ENCODE data around the gene HERPUD2.
A peak's percentile ranks its signal among the peaks of the same experiment; 100 is the strongest.
"Not testable (repeated sequence)": the region's sequence is repeated elsewhere in the genome, so short reads cannot be mapped to it uniquely, and the experiment has no call there.

HERPUD2 gene

DNA sequence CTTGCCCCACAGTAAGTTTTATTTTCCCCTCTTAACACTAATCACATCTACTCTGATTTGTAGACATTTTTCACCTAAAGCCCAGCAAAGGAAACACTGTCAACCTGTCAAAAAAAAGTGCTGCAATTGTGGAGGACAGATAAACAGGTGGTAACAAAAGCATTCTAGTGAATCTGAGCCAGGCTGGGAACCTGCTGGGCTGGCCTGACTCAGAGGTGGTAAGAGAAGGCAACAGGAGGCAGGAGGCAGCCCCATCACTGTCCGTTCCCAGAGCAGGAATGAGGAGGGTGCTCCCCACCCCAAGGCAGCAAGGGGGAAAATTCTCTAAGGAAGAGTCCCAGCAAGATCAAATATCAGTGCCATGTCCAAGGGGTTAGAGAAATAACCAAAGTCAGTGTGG, 19.5 kb upstream of the HERPUD2 start:
- no peak for DNase-seq (ENCODE audit: low read depth)

DNA sequence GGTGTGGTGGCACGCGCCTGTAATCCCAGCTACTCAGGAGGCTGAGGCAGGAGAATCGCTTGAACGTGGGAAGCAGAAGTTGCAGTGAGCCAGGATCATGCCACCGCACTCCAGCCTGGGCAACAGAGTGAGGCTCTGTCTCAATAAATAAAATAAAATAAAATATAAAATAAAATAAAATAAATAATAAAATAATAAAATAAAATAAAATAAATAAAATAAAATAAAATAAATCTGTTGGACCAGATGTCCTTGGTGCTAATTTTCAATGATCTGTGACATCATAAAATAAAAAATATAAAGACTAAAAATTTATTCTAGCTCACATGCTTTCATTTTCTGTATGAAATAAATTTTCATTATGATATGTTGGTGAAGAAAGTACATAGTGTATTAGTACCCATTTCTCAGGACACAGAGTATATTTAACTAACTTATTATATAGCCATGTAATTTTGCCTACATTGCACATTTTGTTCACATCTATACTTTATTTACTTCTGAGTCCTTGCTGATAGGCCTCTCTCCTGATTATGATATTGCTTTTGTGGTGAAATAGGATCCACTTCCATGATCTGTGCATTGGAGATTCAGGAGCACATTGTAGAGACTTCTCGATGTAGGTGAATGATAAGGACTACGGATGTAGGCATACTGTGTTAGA, 17.8 kb upstream of the HERPUD2 start:
- DNase-seq (ENCODE audit: low read depth), result no peak

DNA sequence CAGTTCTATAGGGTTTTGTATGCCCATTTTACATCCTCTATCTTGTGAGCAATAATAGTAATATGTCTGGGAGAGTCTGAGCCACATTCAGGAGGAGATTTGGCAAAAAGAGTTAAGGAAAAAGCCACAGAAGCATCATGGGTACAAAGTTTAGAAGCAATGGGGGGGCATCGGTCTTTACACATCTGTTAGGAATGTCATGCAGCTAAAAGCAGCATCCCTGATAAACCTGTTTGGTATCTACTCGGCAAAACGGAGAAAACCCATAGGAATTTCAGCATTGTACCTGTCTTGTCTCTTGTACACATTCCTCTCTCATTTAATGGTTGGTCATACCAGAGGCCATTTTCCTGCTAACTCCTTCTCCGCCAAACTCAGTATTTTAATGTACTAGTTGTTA, 12.5 kb upstream of the HERPUD2 start:
- peak; percentile 62 for DNase-seq (ENCODE audit: low read depth)

DNA sequence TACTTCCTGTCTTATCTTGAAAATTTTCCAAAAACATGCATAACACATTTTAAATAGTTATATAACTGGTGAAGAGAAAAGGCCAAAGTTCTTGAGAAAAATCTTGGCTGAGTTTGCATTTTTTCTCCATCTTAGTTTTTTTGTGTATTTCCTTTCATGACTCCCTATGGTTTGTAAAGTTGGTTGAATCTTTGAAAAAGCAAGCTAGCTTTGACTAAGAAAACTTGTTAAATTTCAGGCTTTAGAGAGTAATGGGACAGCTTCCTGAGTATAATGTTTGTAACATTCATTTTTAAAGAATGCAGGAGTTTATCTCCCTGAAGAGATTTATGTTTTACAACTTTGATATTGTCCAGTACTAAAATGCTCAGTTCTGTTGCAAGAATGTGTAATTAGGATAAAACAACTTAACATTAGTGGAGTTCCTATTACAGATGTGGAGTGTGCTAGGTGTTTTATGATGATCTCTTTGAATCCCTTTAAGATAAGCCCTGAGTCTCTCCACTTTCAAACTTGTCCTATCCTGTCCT, 11.1 kb upstream of the HERPUD2 start:
- DNase-seq (ENCODE audit: low read depth), result no peak

DNA sequence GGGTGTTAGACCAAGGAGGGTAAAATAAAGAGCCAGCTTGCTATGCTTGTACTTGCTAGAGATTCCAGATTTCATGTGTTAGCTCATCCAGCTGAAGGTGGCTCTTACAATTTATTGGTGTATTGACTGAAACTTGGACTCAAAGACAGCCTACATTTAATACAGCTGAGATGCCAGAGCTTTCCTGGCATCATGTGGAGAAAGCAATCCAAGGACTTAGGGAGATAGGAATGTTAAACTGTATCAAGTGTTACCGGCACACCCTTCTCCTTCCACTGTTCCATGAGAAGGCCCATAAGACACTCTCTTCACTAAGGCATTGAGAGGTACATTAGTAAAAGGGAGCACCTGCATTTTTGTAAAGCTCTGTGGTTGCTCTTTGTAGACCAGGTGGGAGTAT, 9.3 kb upstream of the HERPUD2 start:
- DNase-seq (ENCODE audit: low read depth), result no peak

DNA sequence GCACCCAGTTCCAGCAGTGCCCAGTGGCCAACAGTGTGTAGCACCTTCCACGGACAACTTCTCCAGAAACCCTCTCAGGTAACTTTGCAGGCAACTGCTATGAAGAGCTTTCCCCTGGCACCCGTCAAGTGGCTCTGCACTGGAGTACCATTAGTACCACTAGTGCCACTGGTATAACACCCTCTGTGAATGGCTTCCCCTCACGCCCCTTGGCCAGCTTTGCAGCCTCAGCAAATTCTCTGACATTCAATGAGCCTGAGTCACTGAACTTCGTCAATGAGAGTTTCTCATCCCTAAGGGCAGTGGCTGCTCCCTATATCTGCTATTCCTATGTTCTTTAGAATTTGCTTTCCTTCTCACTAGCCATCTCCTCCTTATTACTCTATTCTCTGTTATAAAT, 7.6 kb upstream of the HERPUD2 start:
- no peak for DNase-seq (ENCODE audit: low read depth)

GRCh38 chr7:35701287-35701900, 6.5 kb upstream of the HERPUD2 start:
- DNase-seq (ENCODE audit: low read depth), result no peak

DNA sequence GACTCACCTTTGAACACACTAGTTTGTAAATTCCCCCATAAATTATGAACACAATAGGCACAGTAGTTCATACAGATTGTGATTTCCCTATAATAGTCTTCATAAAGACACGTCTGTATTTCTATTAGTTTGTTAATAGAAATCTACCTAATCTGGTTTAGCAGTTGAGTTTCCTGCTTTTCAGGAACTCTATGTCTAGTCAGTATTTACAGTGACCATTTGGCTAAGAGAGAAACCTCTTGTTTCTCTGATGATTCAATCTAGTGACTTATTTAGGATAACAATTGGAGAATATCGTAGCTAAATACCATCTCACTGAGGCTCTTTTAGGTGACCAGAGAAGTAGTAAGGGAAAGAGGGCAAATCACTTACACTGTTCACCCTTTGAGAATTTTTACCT, 5.9 kb upstream of the HERPUD2 start:
- DNase-seq (ENCODE audit: low read depth), result no peak

- DNase-seq (ENCODE audit: low read depth), result no peak
Measured at GRCh38 chr7:35700333-35700732, 5.4 kb upstream of the HERPUD2 start.

- no peak for DNase-seq (ENCODE audit: low read depth)
Measured at GRCh38 chr7:35699796-35700305, 4.9 kb upstream of the HERPUD2 start.

GRCh38 chr7:35698382-35698781, 3.4 kb upstream of the HERPUD2 start:
- not testable (repeated sequence) for DNase-seq (ENCODE audit: low read depth)

DNA sequence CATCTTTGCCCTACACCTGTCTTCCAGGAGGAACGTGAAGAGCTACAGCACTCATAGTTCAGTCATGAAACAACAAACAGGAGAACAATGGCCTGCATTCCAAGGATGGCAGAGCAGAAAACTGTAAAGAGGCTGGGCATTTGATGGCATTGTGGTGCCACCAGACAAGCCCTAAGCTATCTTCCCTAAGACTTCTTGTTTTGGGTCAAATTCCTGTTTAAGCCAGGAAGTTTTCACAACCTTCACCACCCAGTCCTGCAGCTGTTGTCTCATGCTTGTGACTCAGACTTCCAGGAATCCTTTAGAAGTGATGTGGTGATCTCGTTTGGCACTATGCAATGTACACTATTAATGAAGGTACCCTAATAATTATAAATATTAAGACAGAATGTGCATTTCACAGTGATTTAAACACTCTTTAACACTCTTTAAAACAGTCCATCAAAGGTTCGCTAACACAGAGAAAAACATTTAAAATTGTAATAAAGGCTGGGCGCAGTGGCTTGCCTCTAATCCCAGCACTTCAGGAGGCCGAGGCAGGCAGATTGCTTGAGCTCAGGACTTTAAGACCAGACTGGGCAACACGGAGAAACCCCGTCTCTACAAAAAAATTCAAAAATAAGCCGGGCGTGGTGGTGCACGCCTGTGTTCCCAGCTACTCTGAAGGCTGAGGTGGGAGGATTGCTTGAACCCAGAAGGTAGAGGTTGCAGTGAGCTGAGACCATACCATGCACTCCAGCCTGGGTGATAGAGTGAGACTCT, 2.7 kb upstream of the HERPUD2 start:
- DNase-seq (ENCODE audit: low read depth), result peak; percentile 60

- DNase-seq (ENCODE audit: low read depth), result no peak
Measured at GRCh38 chr7:35695987-35696386, 1.1 kb upstream of the HERPUD2 start.

GRCh38 chr7:35695473-35695850, 527 bp upstream of the HERPUD2 start:
- no peak for DNase-seq (ENCODE audit: low read depth)

- DNase-seq (ENCODE audit: low read depth), result no peak
Measured at GRCh38 chr7:35694161-35694783, 663 bp downstream of the HERPUD2 start.

DNA sequence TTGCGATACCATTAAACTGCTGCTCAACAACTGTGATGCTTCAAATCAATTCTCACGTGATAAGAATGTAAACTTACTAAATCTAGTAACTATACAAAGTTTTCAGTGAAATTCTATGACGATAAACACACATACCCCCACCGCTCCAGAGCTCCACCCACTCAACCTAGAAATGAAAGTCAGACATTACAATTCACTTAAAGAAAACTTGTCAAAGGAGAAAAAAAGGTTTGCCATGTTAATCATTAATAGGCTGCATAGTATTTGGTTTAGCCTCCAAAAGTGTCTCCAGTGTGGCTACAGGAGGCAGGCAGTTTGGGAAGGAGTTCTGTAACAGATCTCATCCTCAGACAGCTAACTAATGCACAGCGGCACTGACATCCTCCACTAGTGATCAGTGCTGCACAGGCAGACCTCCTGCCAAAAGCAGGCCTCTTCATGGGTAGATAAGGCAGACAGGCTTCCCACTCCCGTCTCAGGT, 3.1 kb downstream of the HERPUD2 start:
- no peak for DNase-seq (ENCODE audit: low read depth)

DNA sequence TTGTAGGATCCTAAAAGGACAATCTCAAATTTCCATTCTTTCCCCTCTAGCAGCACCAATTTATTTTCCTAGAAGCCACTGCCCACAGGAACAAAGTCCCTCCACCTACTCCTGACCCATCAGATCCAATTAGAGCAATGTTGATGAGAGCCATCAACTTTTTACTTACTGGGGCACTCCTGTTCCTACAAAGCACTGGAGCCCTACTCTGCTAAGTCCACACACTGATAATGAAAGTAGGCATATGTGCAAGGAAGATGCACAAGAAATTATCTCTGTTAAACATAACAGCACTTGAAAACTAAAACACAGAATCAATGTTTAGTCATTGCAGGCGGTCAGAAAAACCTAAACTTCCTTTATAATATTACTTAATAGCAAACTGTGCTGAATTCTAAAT, 3.6 kb downstream of the HERPUD2 start:
- DNase-seq (ENCODE audit: low read depth), result no peak

GRCh38 chr7:35690614-35691013, 4.3 kb downstream of the HERPUD2 start:
- DNase-seq (ENCODE audit: low read depth), result not testable (repeated sequence)

DNA sequence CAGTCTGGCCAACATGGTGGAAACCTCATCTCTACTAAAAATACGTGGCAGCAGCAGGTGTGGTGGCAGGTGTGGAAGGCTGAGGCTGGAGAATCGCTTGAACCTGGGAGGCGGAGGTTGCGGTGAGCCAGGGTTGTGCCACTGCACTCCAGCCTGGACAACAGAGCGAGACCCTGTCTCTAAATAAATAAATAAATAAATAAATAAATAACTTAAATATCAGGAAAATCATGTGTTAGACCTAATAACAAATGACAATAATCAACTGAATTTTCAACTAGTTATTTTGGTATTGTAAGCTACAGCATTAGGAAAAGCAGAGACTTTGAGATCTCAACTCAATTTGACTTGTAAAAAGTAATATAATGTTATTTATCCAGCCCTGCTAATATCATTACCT, 9.2 kb downstream of the HERPUD2 start:
- no peak for DNase-seq (ENCODE audit: low read depth)

- DNase-seq (ENCODE audit: low read depth), result no peak
Measured at GRCh38 chr7:35681231-35682029, 13.5 kb downstream of the HERPUD2 start.

DNA sequence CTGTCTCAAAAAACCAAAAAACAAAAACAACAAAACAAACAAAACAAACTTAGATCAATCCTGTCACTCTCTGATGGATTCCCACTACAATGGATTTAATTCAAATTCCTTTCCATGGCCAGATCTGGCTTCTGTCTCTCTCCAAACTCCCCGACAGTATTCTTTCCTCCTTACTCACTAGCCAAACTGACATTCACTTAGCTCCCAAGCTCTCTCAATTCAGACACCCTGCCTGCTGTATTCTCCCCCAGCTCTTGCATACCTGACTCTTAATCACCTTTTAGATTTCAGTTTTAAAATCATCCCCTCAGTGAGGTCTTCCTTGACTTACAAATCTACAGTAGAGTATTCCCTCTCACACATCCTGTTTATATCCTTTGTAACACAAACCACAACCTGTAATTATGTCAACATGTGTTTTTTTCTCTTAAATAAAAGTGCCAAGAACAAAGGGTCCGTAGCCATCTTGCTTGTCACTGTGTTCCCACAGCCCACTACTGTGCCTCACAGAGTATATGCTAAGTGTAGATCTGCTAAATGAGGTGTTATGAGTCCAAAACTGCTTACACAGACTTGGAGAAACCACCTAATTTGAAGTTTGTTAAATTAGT, 14.4 kb downstream of the HERPUD2 start:
- DNase-seq (ENCODE audit: low read depth), result no peak

Measured in HS-5 (cell line).